A549 (cell line): ENCODE data around the gene PTMS.

Source experiments
- CTCF ChIP-seq: fragments of >200 bp; sonication (Bioruptor Twin); formaldehyde crosslinking; IDR thresholded peaks from 3 replicates; pipeline ENCODE4 v1.5.1; 2016
- EP300 ChIP-seq, 2 experiments: fragments of >200 bp; sonication (Bioruptor Twin); formaldehyde crosslinking; IDR thresholded peaks; 2 replicates in 1 of 2; 3 replicates in 1 of 2; pipeline ENCODE4 v1.6.1; 2016 to 2017
- ESRRA ChIP-seq: fragments of 150-350 bp; IDR thresholded peaks from 2 replicates; pipeline ENCODE4 v1.6.1; 2014; ENCODE audit warnings: mild to moderate bottlenecking, low read length, borderline replicate concordance
- HMGXB4 ChIP-seq: fragments of 250-450 bp; sonication (Bioruptor Pico); IDR thresholded peaks from 2 replicates; pipeline ENCODE4 v1.5.0; 2021; ENCODE audit warnings: mild to moderate bottlenecking, moderate library complexity, borderline replicate concordance
- JUN ChIP-seq, 2 experiments: fragments of >200 bp; sonication (Bioruptor Twin); formaldehyde crosslinking; IDR thresholded peaks; 2 replicates in 1 of 2; 3 replicates in 1 of 2; pipeline ENCODE4 v1.6.1; 2016 to 2017
- PBX3 ChIP-seq: IDR thresholded peaks from 2 replicates; pipeline ENCODE4 v1.6.1; 2012
- POLR2A ChIP-seq: IDR thresholded peaks from 2 replicates; pipeline ENCODE4 v1.6.1; 2012; ENCODE audit warnings: mild to moderate bottlenecking, low read length
- RAD21 ChIP-seq, 2 experiments: fragments of >200 bp in 1 of 2; sonication (Bioruptor Twin) in 1 of 2; formaldehyde crosslinking in 1 of 2; IDR thresholded peaks in 1 of 2; conservative IDR thresholded peaks in 1 of 2; 2 replicates in 1 of 2; 3 replicates in 1 of 2; pipeline ENCODE4 v1.6.1; 2012 to 2018; ENCODE audit warnings: inconsistent platforms in 1 of 2
- RCOR1 ChIP-seq: fragments of 150-350 bp; IDR thresholded peaks from 2 replicates; pipeline ENCODE4 v1.6.1; 2014; ENCODE audit warnings: antibody characterized with exemption, low read length, low read depth
- RFX5 ChIP-seq: fragments of 450-650 bp; IDR thresholded peaks from 2 replicates; pipeline ENCODE4 v1.7.1; 2014; ENCODE audit warnings: antibody characterized with exemption, mild to moderate bottlenecking, moderate library complexity
- SMC3 ChIP-seq: fragments of >200 bp; sonication (Bioruptor Twin); formaldehyde crosslinking; IDR thresholded peaks from 3 replicates; pipeline ENCODE4 v1.6.1; 2018; ENCODE audit warnings: inconsistent platforms

GRCh38 chr12:6777386-6777785, 11.2 kb downstream of the PTMS start:
- no peak for TF ChIP-seq JUN (IDR thresholded peaks at IDR 0.05)
- no peak for TF ChIP-seq CTCF
- no peak for TF ChIP-seq PBX3
- no peak for TF ChIP-seq POLR2A
- no peak for TF ChIP-seq RCOR1
- no peak for TF ChIP-seq ESRRA
- no peak for TF ChIP-seq EP300 (IDR thresholded peaks at IDR 0.05)
- TF ChIP-seq SMC3, result no peak
- no peak for TF ChIP-seq HMGXB4 (CRISPR knock-in tag)
- no peak for TF ChIP-seq RFX5
- no peak for TF ChIP-seq RAD21 (conservative IDR thresholded peaks at IDR 0.05 in 1 of 2, IDR thresholded peaks at IDR 0.05 in 1 of 2)
